Dermis blood vessel endothelial cell (primary cell): Measurements from ENCODE around the gene UBE2N. TPM values are rescaled to one million over a fixed set of nuclear protein-coding genes. Genes with fewer than 3 reads are reported as not detected.

ENCODE experiments used
- DNase-seq: peaks from one replicate; pipeline ENCODE4 v3.0.0; 2010
- total RNA-seq: library from RNA; depleted of rRNA; stranded (reverse); fragments of >200 nt; gene quantifications from 2 replicates; pipeline ENCODE4 v1.2.3, GENCODE V29; 2014

The UBE2N gene
- total RNA-seq, 1 donor from 2014 or later = 53.9 TPM

- peak; percentile 32 for DNase-seq
Observed at GRCh38 chr12:93379326-93379980, 62.3 kb downstream of the UBE2N start.

GRCh38 chr12:93378998-93379325 lies 62.8 kb downstream of the UBE2N start:
- peak; percentile 34 for DNase-seq

GRCh38 chr12:93378196-93378997 lies 63.4 kb downstream of the UBE2N start:
- peak; percentile 62 for DNase-seq

- DNase-seq = peak; percentile 97
Observed at GRCh38 chr12:93377252-93378195, 64.2 kb downstream of the UBE2N start, which contains the start of gene NUDT4. Gene NUDT4, plus strand, starts transcription at chr12:93377925. Its CDS starts 398 bp downstream, at chr12:93378323.

- DNase-seq = peak; percentile 44
Observed at GRCh38 chr12:93376436-93377251, 65.1 kb downstream of the UBE2N start.

GRCh38 chr12:93375906-93376305 lies 65.8 kb downstream of the UBE2N start:
- no peak for DNase-seq

GRCh38 chr12:93373961-93374656 lies 67.6 kb downstream of the UBE2N start:
- DNase-seq = no peak

GRCh38 chr12:93370947-93371346 lies 70.8 kb downstream of the UBE2N start:
- DNase-seq = no peak

- no peak for DNase-seq
Observed at GRCh38 chr12:93369505-93369904, 72.2 kb downstream of the UBE2N start.

GRCh38 chr12:93368766-93369165 lies 73.0 kb downstream of the UBE2N start:
- no peak for DNase-seq

GRCh38 chr12:93366422-93366821 lies 75.3 kb downstream of the UBE2N start:
- DNase-seq = no peak

GRCh38 chr12:93365616-93366405 lies 75.9 kb downstream of the UBE2N start:
- DNase-seq = peak; percentile 52

GRCh38 chr12:93363841-93364297 lies 77.9 kb downstream of the UBE2N start:
- no peak for DNase-seq

- DNase-seq = no peak
Observed at GRCh38 chr12:93361151-93361919, 80.4 kb downstream of the UBE2N start.

GRCh38 chr12:93360688-93361087 lies 81.1 kb downstream of the UBE2N start:
- DNase-seq = no peak

GRCh38 chr12:93358821-93359220 lies 82.9 kb downstream of the UBE2N start:
- no peak for DNase-seq

- DNase-seq = no peak
Observed at GRCh38 chr12:93358058-93358457, 83.7 kb downstream of the UBE2N start.

GRCh38 chr12:93356214-93356613 lies 85.5 kb downstream of the UBE2N start:
- no peak for DNase-seq
